CD8-positive, alpha-beta memory T cell (primary cell): ENCODE data around the gene IFITM5. TPM values are rescaled to one million over a fixed set of nuclear protein-coding genes. Genes with fewer than 3 reads are reported as not detected.

Experiments used
- CTCF ChIA-PET: fragments of 350-600 bp; sonication (Branson Sonifier 250); formaldehyde crosslinking; loops from one replicate; lab custom pipeline; 2021; ENCODE audit warnings: antibody characterized with exemption; lab: Charles Lee
- POLR2A ChIA-PET: fragments of 350-600 bp; sonication (Branson Sonifier 250); formaldehyde crosslinking; loops from one replicate; lab custom pipeline; 2021; ENCODE audit warnings: antibody characterized with exemption; lab: Charles Lee
- DNase-seq, 5 donors: peaks; one replicate each; pipeline versions ENCODE4 v3.0.0 to v3.0.0-alpha.2; 2020 to 2022; ENCODE audit warnings: mixed read lengths in 1 of 5
- H3K27ac ChIP-seq: one replicate; pipeline ENCODE4 v1.7.0; 2013; ENCODE audit warnings: low read depth, mild to moderate bottlenecking, low read length, moderate library complexity
- H3K27me3 ChIP-seq: 2 replicates; pipeline ENCODE4 v1.7.0; 2013; ENCODE audit warnings: low read length, mild to moderate bottlenecking; ENCODE audit not compliant: insufficient read depth, poor library complexity, severe bottlenecking
- H3K36me3 ChIP-seq: 2 replicates; pipeline ENCODE4 v1.7.0; 2013; ENCODE audit warnings: mild to moderate bottlenecking, low read length, moderate library complexity; ENCODE audit not compliant: insufficient read depth
- H3K4me1 ChIP-seq: 2 replicates; pipeline ENCODE4 v1.7.0; 2013; ENCODE audit warnings: mild to moderate bottlenecking, low read length, moderate library complexity; ENCODE audit not compliant: insufficient read depth
- H3K4me3 ChIP-seq: 2 replicates; pipeline ENCODE4 v1.7.0; 2013; ENCODE audit warnings: mild to moderate bottlenecking, low read length
- H3K9me3 ChIP-seq: 2 replicates; pipeline ENCODE4 v1.7.0; 2013; ENCODE audit warnings: mild to moderate bottlenecking, low read length
- H3K27ac Mint-ChIP-seq, 8 donors: one replicate each; pipeline ENCODE4 v1.8.0; 2020 to 2021; ENCODE audit warnings: mixed read lengths in 8 of 8, mild to moderate bottlenecking in 6 of 8, inconsistent platforms in 3 of 8, moderate library complexity in 3 of 8
- H3K27me3 Mint-ChIP-seq, 2 donors: one replicate each; pipeline ENCODE4 v1.8.0; 2020 to 2021; ENCODE audit warnings: mixed read lengths in 2 of 2, mild to moderate bottlenecking in 1 of 2, moderate library complexity in 1 of 2
- H3K36me3 Mint-ChIP-seq, 3 donors: one replicate each; pipeline ENCODE4 v1.8.0; 2020 to 2021; ENCODE audit warnings: mixed read lengths in 3 of 3, inconsistent platforms in 1 of 3, mild to moderate bottlenecking in 1 of 3
- H3K4me1 Mint-ChIP-seq, 3 donors: one replicate each; pipeline ENCODE4 v1.8.0; 2020 to 2021; ENCODE audit warnings: mixed read lengths in 3 of 3, inconsistent platforms in 1 of 3, mild to moderate bottlenecking in 1 of 3
- H3K4me3 Mint-ChIP-seq, 7 donors: one replicate each; pipeline ENCODE4 v1.8.0; 2020 to 2021; ENCODE audit warnings: mixed read lengths in 7 of 7, mild to moderate bottlenecking in 6 of 7, moderate library complexity in 4 of 7, inconsistent platforms in 2 of 7
- H3K9me3 Mint-ChIP-seq, 5 donors: one replicate each; pipeline ENCODE4 v1.8.0; 2020 to 2022; ENCODE audit warnings: mixed read lengths in 5 of 5, mild to moderate bottlenecking in 3 of 5, moderate library complexity in 2 of 5, inconsistent platforms in 1 of 5
- polyA plus RNA-seq: library from polyadenylated mRNA; unstranded; fragments of 300-500 nt; fragmentation: Illumina TruSeq; gene quantifications from one replicate; pipeline ENCODE4 v1.2.3, GENCODE V29; 2021
- total RNA-seq, 2 experiments: library from RNA; stranded (reverse); gene quantifications; one replicate each; pipeline ENCODE4 v1.2.3, GENCODE V29; 2021

IFITM5 gene
- total and polyA plus RNA-seq, 3 experiments from 2014 or later: not detected

GRCh38 chr11:278001-278951, 21.1 kb downstream of the IFITM5 start, which contains the start of gene NLRP6:
Gene NLRP6 (plus strand): TSS chr11:278407. CDS start chr11:278570, 163 bp downstream.
- no peaks in the 10 kb centered on the region for H3K36me3 ChIP-seq
- peak in 1 of 5 donors; percentile 15 for DNase-seq
- Mint-ChIP-seq H3K4me3 (peak within 1 kb of the TSS; percentile 60 to 87 (median 80)), H3K36me3 (peaks cover 6 to 23% (median 12%) of the 10 kb centered on the region in 3 donors), H3K4me1 (peaks cover 36 to 48% (median 44%) of the 10 kb centered on the region in 3 donors), H3K9me3 (peaks cover 0 to 4% (median 2%) of the 10 kb centered on the region in 5 donors), H3K27me3 (no peaks in the 10 kb centered on the region), H3K27ac (peak within 1 kb of the TSS; percentile 35 to 91 (median 75))
- ChIA-PET CTCF (interaction anchor here (1.3 to 7.0 kb wide), 5 partner anchors 11 to 84 kb away, joined by 3 to 58 read pairs (median 7); no protein-coding TSS in a partner anchor), POLR2A (interaction anchor here (0.8 to 4.6 kb wide), 6 partner anchors 9 to 71 kb away, joined by 4 to 71 read pairs (median 12); partner anchors contain the start of genes BET1L and RIC8A)
- no peak within 1 kb of the TSS for H3K27ac ChIP-seq
- peak within 1 kb of the TSS; percentile 50 for H3K4me3 ChIP-seq
- H3K27me3 ChIP-seq: no peaks in the 10 kb centered on the region
- peaks cover 47% of the 10 kb centered on the region for H3K4me1 ChIP-seq
- no peaks in the 10 kb centered on the region for H3K9me3 ChIP-seq

GRCh38 chr11:276219-276618, 23.1 kb downstream of the IFITM5 start:
- Histone ChIP-seq H3K27ac (no peak overlapping the region), H3K36me3 (no peaks in the 10 kb centered on the region), H3K4me1 (peaks cover 30% of the 10 kb centered on the region), H3K4me3 (no peak overlapping the region), H3K9me3 (no peaks in the 10 kb centered on the region), H3K27me3 (no peaks in the 10 kb centered on the region)
- H3K36me3 Mint-ChIP-seq: peaks cover 3 to 9% (median 7%) of the 10 kb centered on the region in 3 donors
- H3K27ac Mint-ChIP-seq: peak overlapping the region in 3 of 8 donors; percentile 29 to 37 (median 32)
- H3K4me1 Mint-ChIP-seq: peaks cover 19 to 33% (median 25%) of the 10 kb centered on the region in 3 donors
- POLR2A ChIA-PET: interaction anchor here (1.1 kb wide), 1 partner anchor 11 kb away, joined by 4 read pairs; no protein-coding TSS in a partner anchor
- CTCF ChIA-PET: interaction anchor here (1.3 to 2.3 kb wide), 2 partner anchors 25 to 53 kb away, joined by 4 to 9 read pairs; no protein-coding TSS in a partner anchor
- H3K4me3 Mint-ChIP-seq: peak overlapping the region in 1 of 7 donors; percentile 70
- peaks cover 0 to 4% (median 2%) of the 10 kb centered on the region in 5 donors for H3K9me3 Mint-ChIP-seq
- no peaks in the 10 kb centered on the region for H3K27me3 Mint-ChIP-seq
- no peak for DNase-seq

- peaks cover 0 to 4% (median 0%) of the 10 kb centered on the region in 5 donors for H3K9me3 Mint-ChIP-seq
- Histone ChIP-seq H3K36me3 (no peaks in the 10 kb centered on the region), H3K9me3 (no peaks in the 10 kb centered on the region), H3K4me1 (peaks cover 21% of the 10 kb centered on the region), H3K27ac (no peak overlapping the region), H3K4me3 (no peak overlapping the region), H3K27me3 (no peaks in the 10 kb centered on the region)
- H3K36me3 Mint-ChIP-seq: peaks cover 3 to 7% (median 7%) of the 10 kb centered on the region in 3 donors
- POLR2A ChIA-PET: no interaction called here
- DNase-seq: no peak
- H3K4me1 Mint-ChIP-seq: peaks cover 25 to 40% (median 32%) of the 10 kb centered on the region in 3 donors
- no peak overlapping the region for H3K4me3 Mint-ChIP-seq
- peak overlapping the region in 1 of 8 donors; percentile 25 for H3K27ac Mint-ChIP-seq
- H3K27me3 Mint-ChIP-seq: peaks cover 0 to 2% of the 10 kb centered on the region in 2 donors
- CTCF ChIA-PET: interaction anchor here (1.0 kb wide), 1 partner anchor 11 kb away, joined by 3 read pairs; no protein-coding TSS in a partner anchor
These were observed 26.5 kb downstream of the IFITM5 start for GRCh38 chr11:272931-273198.

GRCh38 chr11:272195-272930, 27.0 kb downstream of the IFITM5 start:
- no peak for DNase-seq
- Histone ChIP-seq H3K4me1 (peaks cover 22% of the 10 kb centered on the region), H3K4me3 (no peak overlapping the region), H3K27ac (no peak overlapping the region), H3K36me3 (no peaks in the 10 kb centered on the region), H3K27me3 (no peaks in the 10 kb centered on the region), H3K9me3 (no peaks in the 10 kb centered on the region)
- peaks cover 3 to 7% (median 6%) of the 10 kb centered on the region in 3 donors for H3K36me3 Mint-ChIP-seq
- CTCF ChIA-PET: interaction anchor here (1.0 to 2.6 kb wide), 3 partner anchors 8 to 22 kb away, joined by 3 to 13 read pairs (median 7); no protein-coding TSS in a partner anchor
- H3K4me1 Mint-ChIP-seq: peaks cover 26 to 40% (median 29%) of the 10 kb centered on the region in 3 donors
- H3K27me3 Mint-ChIP-seq: peaks cover 0 to 2% of the 10 kb centered on the region in 2 donors
- H3K27ac Mint-ChIP-seq: peak overlapping the region in 2 of 8 donors; percentile 35 to 79
- peaks cover 0 to 4% (median 0%) of the 10 kb centered on the region in 5 donors for H3K9me3 Mint-ChIP-seq
- POLR2A ChIA-PET: interaction anchor here (0.6 to 1.7 kb wide), 3 partner anchors 8 to 17 kb away, joined by 4 to 8 read pairs (median 5); partner anchors contain the start of gene PGGHG
- H3K4me3 Mint-ChIP-seq: no peak overlapping the region

GRCh38 chr11:271319-271715, 28.0 kb downstream of the IFITM5 start:
- H3K36me3 ChIP-seq: no peaks in the 10 kb centered on the region
- no peaks in the 10 kb centered on the region for H3K27me3 ChIP-seq
- peaks cover 0 to 3% (median 0%) of the 10 kb centered on the region in 5 donors for H3K9me3 Mint-ChIP-seq
- no peak overlapping the region for H3K27ac ChIP-seq
- H3K4me3 Mint-ChIP-seq: no peak overlapping the region
- H3K27ac Mint-ChIP-seq: peak overlapping the region in 2 of 8 donors; percentile 51 to 83
- POLR2A ChIA-PET: interaction anchor here (0.6 to 1.7 kb wide), 3 partner anchors 9 to 18 kb away, joined by 4 to 8 read pairs (median 5); partner anchors contain the start of gene PGGHG
- no peaks in the 10 kb centered on the region for H3K9me3 ChIP-seq
- peaks cover 0 to 2% of the 10 kb centered on the region in 2 donors for H3K27me3 Mint-ChIP-seq
- peaks cover 0 to 4% (median under 1%) of the 10 kb centered on the region in 3 donors for H3K36me3 Mint-ChIP-seq
- DNase-seq: no peak
- peaks cover 30 to 43% (median 31%) of the 10 kb centered on the region in 3 donors for H3K4me1 Mint-ChIP-seq
- peaks cover 22% of the 10 kb centered on the region for H3K4me1 ChIP-seq
- H3K4me3 ChIP-seq: no peak overlapping the region
- CTCF ChIA-PET: interaction anchor here (1.1 to 2.6 kb wide), 2 partner anchors 9 to 20 kb away, joined by 7 to 13 read pairs; no protein-coding TSS in a partner anchor

- Histone ChIP-seq H3K36me3 (no peaks in the 10 kb centered on the region), H3K27me3 (no peaks in the 10 kb centered on the region), H3K4me1 (peaks cover 22% of the 10 kb centered on the region), H3K27ac (no peak overlapping the region), H3K9me3 (no peaks in the 10 kb centered on the region), H3K4me3 (no peak overlapping the region)
- H3K27ac Mint-ChIP-seq: peak overlapping the region in 4 of 8 donors; percentile 4 to 95 (median 90)
- DNase-seq: no peak
- peaks cover 0 to 3% (median 0%) of the 10 kb centered on the region in 5 donors for H3K9me3 Mint-ChIP-seq
- peaks cover 0 to 4% (median 0%) of the 10 kb centered on the region in 3 donors for H3K36me3 Mint-ChIP-seq
- CTCF ChIA-PET: interaction anchor here (1.1 to 2.6 kb wide), 2 partner anchors 10 to 20 kb away, joined by 7 to 13 read pairs; no protein-coding TSS in a partner anchor
- POLR2A ChIA-PET: interaction anchor here (1.7 kb wide), 1 partner anchor 10 kb away, joined by 4 read pairs; no protein-coding TSS in a partner anchor
- peaks cover 30 to 43% (median 31%) of the 10 kb centered on the region in 3 donors for H3K4me1 Mint-ChIP-seq
- H3K27me3 Mint-ChIP-seq: peaks cover 0 to 2% of the 10 kb centered on the region in 2 donors
- H3K4me3 Mint-ChIP-seq: peak overlapping the region in 1 of 7 donors; percentile 11
These were observed 28.6 kb downstream of the IFITM5 start for GRCh38 chr11:270451-271318.
